HepG2 (cell line): ENCODE data around the gene CSTB. TPM values are rescaled to one million over a fixed set of nuclear protein-coding genes. Genes with fewer than 3 reads are reported as not detected.
A peak's percentile ranks its signal among the peaks of the same experiment; 100 is the strongest.

Experiments
- AGO1 ChIP-seq: fragments of 200-400 bp; formaldehyde crosslinking; IDR thresholded peaks from 2 replicates; pipeline ENCODE4 v1.6.1; 2017; ENCODE audit warnings: mild to moderate bottlenecking, low read depth, low read length, moderate library complexity; ENCODE audit not compliant: poor library complexity, severe bottlenecking
- FOXA3 ChIP-seq: IDR thresholded peaks from 2 replicates; pipeline ENCODE4 v1.6.1; 2016; ENCODE audit warnings: missing genetic modification reagents, missing compliant biosample characterization
- HIVEP1 ChIP-seq: sonication (generic); formaldehyde crosslinking; IDR thresholded peaks from 2 replicates; pipeline ENCODE4 v1.4.0; 2020; ENCODE audit warnings: mild to moderate bottlenecking, missing genetic modification reagents
- HOXA3 ChIP-seq: sonication (generic); formaldehyde crosslinking; IDR thresholded peaks from 2 replicates; pipeline ENCODE4 v1.5.0; 2020; ENCODE audit warnings: missing genetic modification reagents
- IKZF1 ChIP-seq: fragments of 450-650 bp; IDR thresholded peaks from 2 replicates; pipeline ENCODE4 v1.7.1; 2016
- KLF12 ChIP-seq: sonication (generic); formaldehyde crosslinking; IDR thresholded peaks from 2 replicates; pipeline ENCODE4 v1.4.0; 2020; ENCODE audit warnings: missing genetic modification reagents, borderline replicate concordance
- KLF9 ChIP-seq: IDR thresholded peaks from 2 replicates; pipeline ENCODE4 v1.6.1; 2016; ENCODE audit warnings: low read depth
- MIER2 ChIP-seq: IDR thresholded peaks from 2 replicates; pipeline ENCODE4 v1.6.1; 2016; ENCODE audit warnings: missing biosample characterization, missing genetic modification reagents
- NRL ChIP-seq: sonication (generic); formaldehyde crosslinking; IDR thresholded peaks from 2 replicates; pipeline ENCODE4 v1.5.0; 2020; ENCODE audit warnings: missing genetic modification reagents, mild to moderate bottlenecking, moderate library complexity, borderline replicate concordance
- RBM22 ChIP-seq: fragments of 200-400 bp; formaldehyde crosslinking; optimal IDR thresholded peaks from 2 replicates; pipeline ENCODE3; 2017; ENCODE audit warnings: mild to moderate bottlenecking, low read length, moderate library complexity
- REL ChIP-seq: sonication (generic); formaldehyde crosslinking; conservative IDR thresholded peaks from 2 replicates; pipeline ENCODE4 v1.8.0; 2022; ENCODE audit warnings: mild to moderate bottlenecking, missing genetic modification reagents, moderate library complexity
- REXO4 ChIP-seq: sonication (generic); formaldehyde crosslinking; IDR thresholded peaks from 2 replicates; pipeline ENCODE4 v1.8.0; 2022; ENCODE audit warnings: missing genetic modification reagents, mild to moderate bottlenecking, borderline replicate concordance
- SOX6 ChIP-seq, 2 experiments: fragments of 450-650 bp in 1 of 2; sonication (generic) in 1 of 2; formaldehyde crosslinking in 1 of 2; IDR thresholded peaks; 2 replicates each; pipeline versions ENCODE4 v1.4.0 to v1.6.1; 2017 to 2020; ENCODE audit warnings: antibody characterized with exemption in 1 of 2, mild to moderate bottlenecking in 1 of 2, missing genetic modification reagents in 1 of 2
- TBX3 ChIP-seq: fragments of 450-650 bp; IDR thresholded peaks from 2 replicates; pipeline ENCODE4 v1.6.1; 2017; ENCODE audit warnings: antibody characterized with exemption, mild to moderate bottlenecking, inconsistent platforms, borderline replicate concordance
- ZBTB3 ChIP-seq: sonication (generic); formaldehyde crosslinking; IDR thresholded peaks from 2 replicates; pipeline ENCODE4 v1.4.0; 2020; ENCODE audit warnings: low read depth, mild to moderate bottlenecking, moderate library complexity, missing genetic modification reagents, borderline replicate concordance
- ZBTB44 ChIP-seq: sonication (generic); formaldehyde crosslinking; IDR thresholded peaks from 2 replicates; pipeline ENCODE4 v1.4.0; 2020; ENCODE audit warnings: missing genetic modification reagents
- ZNF24 ChIP-seq: fragments of 450-650 bp; IDR thresholded peaks from 2 replicates; pipeline ENCODE4 v1.6.1; 2017; ENCODE audit warnings: antibody characterized with exemption, mild to moderate bottlenecking
- ZNF367 ChIP-seq: sonication (generic); formaldehyde crosslinking; IDR thresholded peaks from 2 replicates; pipeline ENCODE4 v1.4.0; 2020; ENCODE audit warnings: missing genetic modification reagents, borderline replicate concordance
- polyA plus RNA-seq, 8 experiments: library from polyadenylated mRNA; depleted of rRNA in 3 of 8; stranded (reverse) in 7 of 8; unstranded in 1 of 8; fragments of >200 nt; fragmentation: Illumina TruSeq in 4 of 8; extraction: Trizol in 4 of 8; gene quantifications; 2 replicates each; pipeline versions ENCODE4 v1.2.1 to v1.2.3, GENCODE V29; 2011 to 2016; ENCODE audit warnings: low read depth in 4 of 8, missing spikeins in 1 of 8, mixed read lengths in 1 of 8; ENCODE audit not compliant: insufficient read depth in 1 of 8
- total RNA-seq, 5 experiments: library from RNA; depleted of rRNA; stranded (reverse); fragments of >200 nt; fragmentation: Illumina TruSeq; extraction: Trizol; gene quantifications; 2 replicates each; pipeline ENCODE4 v1.2.3, GENCODE V29; 2016; ENCODE audit warnings: low read depth in 1 of 5
- TF ChIP-seq, protein P1 (sequence below): sonication (generic); formaldehyde crosslinking; IDR thresholded peaks from 2 replicates; pipeline ENCODE4 v1.4.0; 2020; ENCODE audit warnings: mild to moderate bottlenecking, missing genetic modification reagents, borderline replicate concordance
- TF ChIP-seq, protein P2 (sequence below): sonication (generic); formaldehyde crosslinking; IDR thresholded peaks from 2 replicates; pipeline ENCODE4 v1.4.0; 2020; ENCODE audit warnings: missing genetic modification reagents

Gene CSTB
- total and polyA plus RNA-seq, 2 of the 13 experiments (the other 11 are each of a cell fraction or from before 2014, with no cell fraction given): 11.7 to 94.1 TPM

GRCh38 chr21:43783098-43783700 lies 7.1 kb upstream of the CSTB start (continued):
- TF ChIP-seq FOXA3 (CRISPR knock-in tag): peak; percentile 88
- TF ChIP-seq IKZF1: no peak
- TF ChIP-seq ZBTB44 (CRISPR knock-in tag): no peak
- no peak for TF ChIP-seq REL (CRISPR knock-in tag)
- TF ChIP-seq, protein P1, sequence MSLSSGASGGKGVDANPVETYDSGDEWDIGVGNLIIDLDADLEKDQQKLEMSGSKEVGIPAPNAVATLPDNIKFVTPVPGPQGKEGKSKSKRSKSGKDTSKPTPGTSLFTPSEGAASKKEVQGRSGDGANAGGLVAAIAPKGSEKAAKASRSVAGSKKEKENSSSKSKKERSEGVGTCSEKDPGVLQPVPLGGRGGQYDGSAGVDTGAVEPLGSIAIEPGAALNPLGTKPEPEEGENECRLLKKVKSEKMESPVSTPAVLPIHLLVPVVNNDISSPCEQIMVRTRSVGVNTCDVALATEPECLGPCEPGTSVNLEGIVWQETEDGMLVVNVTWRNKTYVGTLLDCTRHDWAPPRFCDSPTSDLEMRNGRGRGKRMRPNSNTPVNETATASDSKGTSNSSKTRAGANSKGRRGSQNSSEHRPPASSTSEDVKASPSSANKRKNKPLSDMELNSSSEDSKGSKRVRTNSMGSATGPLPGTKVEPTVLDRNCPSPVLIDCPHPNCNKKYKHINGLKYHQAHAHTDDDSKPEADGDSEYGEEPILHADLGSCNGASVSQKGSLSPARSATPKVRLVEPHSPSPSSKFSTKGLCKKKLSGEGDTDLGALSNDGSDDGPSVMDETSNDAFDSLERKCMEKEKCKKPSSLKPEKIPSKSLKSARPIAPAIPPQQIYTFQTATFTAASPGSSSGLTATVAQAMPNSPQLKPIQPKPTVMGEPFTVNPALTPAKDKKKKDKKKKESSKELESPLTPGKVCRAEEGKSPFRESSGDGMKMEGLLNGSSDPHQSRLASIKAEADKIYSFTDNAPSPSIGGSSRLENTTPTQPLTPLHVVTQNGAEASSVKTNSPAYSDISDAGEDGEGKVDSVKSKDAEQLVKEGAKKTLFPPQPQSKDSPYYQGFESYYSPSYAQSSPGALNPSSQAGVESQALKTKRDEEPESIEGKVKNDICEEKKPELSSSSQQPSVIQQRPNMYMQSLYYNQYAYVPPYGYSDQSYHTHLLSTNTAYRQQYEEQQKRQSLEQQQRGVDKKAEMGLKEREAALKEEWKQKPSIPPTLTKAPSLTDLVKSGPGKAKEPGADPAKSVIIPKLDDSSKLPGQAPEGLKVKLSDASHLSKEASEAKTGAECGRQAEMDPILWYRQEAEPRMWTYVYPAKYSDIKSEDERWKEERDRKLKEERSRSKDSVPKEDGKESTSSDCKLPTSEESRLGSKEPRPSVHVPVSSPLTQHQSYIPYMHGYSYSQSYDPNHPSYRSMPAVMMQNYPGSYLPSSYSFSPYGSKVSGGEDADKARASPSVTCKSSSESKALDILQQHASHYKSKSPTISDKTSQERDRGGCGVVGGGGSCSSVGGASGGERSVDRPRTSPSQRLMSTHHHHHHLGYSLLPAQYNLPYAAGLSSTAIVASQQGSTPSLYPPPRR: peak; percentile 78; the same call in 1 of the 2 replicates
- TF ChIP-seq, protein P2, sequence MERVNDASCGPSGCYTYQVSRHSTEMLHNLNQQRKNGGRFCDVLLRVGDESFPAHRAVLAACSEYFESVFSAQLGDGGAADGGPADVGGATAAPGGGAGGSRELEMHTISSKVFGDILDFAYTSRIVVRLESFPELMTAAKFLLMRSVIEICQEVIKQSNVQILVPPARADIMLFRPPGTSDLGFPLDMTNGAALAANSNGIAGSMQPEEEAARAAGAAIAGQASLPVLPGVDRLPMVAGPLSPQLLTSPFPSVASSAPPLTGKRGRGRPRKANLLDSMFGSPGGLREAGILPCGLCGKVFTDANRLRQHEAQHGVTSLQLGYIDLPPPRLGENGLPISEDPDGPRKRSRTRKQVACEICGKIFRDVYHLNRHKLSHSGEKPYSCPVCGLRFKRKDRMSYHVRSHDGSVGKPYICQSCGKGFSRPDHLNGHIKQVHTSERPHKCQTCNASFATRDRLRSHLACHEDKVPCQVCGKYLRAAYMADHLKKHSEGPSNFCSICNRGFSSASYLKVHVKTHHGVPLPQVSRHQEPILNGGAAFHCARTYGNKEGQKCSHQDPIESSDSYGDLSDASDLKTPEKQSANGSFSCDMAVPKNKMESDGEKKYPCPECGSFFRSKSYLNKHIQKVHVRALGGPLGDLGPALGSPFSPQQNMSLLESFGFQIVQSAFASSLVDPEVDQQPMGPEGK (CRISPR knock-in tag): peak; percentile 41
- no peak for TF ChIP-seq KLF9 (CRISPR knock-in tag)
- TF ChIP-seq ZNF367 (CRISPR knock-in tag): no peak
- no peak for TF ChIP-seq ZNF24
- TF ChIP-seq ZBTB3 (CRISPR knock-in tag): peak; percentile 36; the same call in 1 of the 2 replicates
- no peak for TF ChIP-seq RBM22
- TF ChIP-seq MIER2 (CRISPR knock-in tag): peak; percentile 56; the same call in 1 of the 2 replicates
- no peak for TF ChIP-seq TBX3
- no peak for TF ChIP-seq KLF12 (CRISPR knock-in tag)
- TF ChIP-seq SOX6 (IDR thresholded peaks at IDR 0.05): no peak
- TF ChIP-seq SOX6 (CRISPR knock-in tag; IDR thresholded peaks at IDR 0.05): peak; percentile 92
- peak; percentile 89 for TF ChIP-seq HIVEP1 (CRISPR knock-in tag)
- TF ChIP-seq REXO4 (CRISPR knock-in tag): no peak
- peak; percentile 77; the same call in 1 of the 2 replicates for TF ChIP-seq NRL (CRISPR knock-in tag)
- no peak for TF ChIP-seq AGO1
- peak; percentile 84; the same call in 1 of the 2 replicates for TF ChIP-seq HOXA3 (CRISPR knock-in tag)
